Glutamatergic neuron (in vitro differentiated cells): ENCODE data around the gene CCL28. TPM values are rescaled to one million over a fixed set of nuclear protein-coding genes. Genes with fewer than 3 reads are reported as not detected.
"Not testable (repeated sequence)": the region's sequence is repeated elsewhere in the genome, so short reads cannot be mapped to it uniquely, and the experiment has no call there.

Source experiments
- DNase-seq: peaks from one replicate; pipeline ENCODE4 v3.0.0; 2022
- H3K27ac Mint-ChIP-seq: one replicate; pipeline ENCODE4 v1.8.0; 2020; ENCODE audit warnings: mild to moderate bottlenecking, mixed read lengths, inconsistent platforms; ENCODE audit not compliant: unreplicated experiment
- H3K27me3 Mint-ChIP-seq: one replicate; pipeline ENCODE4 v1.8.0; 2020; ENCODE audit warnings: mild to moderate bottlenecking, moderate library complexity, mixed read lengths, inconsistent platforms; ENCODE audit not compliant: unreplicated experiment
- H3K36me3 Mint-ChIP-seq: one replicate; pipeline ENCODE4 v1.8.0; 2020; ENCODE audit warnings: mild to moderate bottlenecking, mixed read lengths, inconsistent platforms; ENCODE audit not compliant: unreplicated experiment
- H3K4me1 Mint-ChIP-seq: one replicate; pipeline ENCODE4 v1.8.0; 2020; ENCODE audit warnings: mild to moderate bottlenecking, low read depth, mixed read lengths, inconsistent platforms; ENCODE audit not compliant: unreplicated experiment
- H3K4me3 Mint-ChIP-seq: one replicate; pipeline ENCODE4 v1.8.0; 2020; ENCODE audit warnings: mild to moderate bottlenecking, mixed read lengths, inconsistent platforms; ENCODE audit not compliant: unreplicated experiment
- H3K9me3 Mint-ChIP-seq: one replicate; pipeline ENCODE4 v1.8.0; 2020; ENCODE audit warnings: mild to moderate bottlenecking, moderate library complexity, mixed read lengths, inconsistent platforms; ENCODE audit not compliant: unreplicated experiment
- CTCF ChIP-seq: fragments of 200-600 bp; sonication (generic); IDR thresholded peaks from one replicate; pipeline ENCODE4 v1.5.0; 2021; ENCODE audit not compliant: partially characterized antibody, unreplicated experiment
- total RNA-seq: library from RNA; stranded (reverse); fragmentation: NEBNext Ultra II Directional; extraction: Animal tissue kit (Norgen Biotek cat#: 25700); gene quantifications from one replicate; pipeline ENCODE4 v1.2.1, GENCODE V29; 2021; ENCODE audit not compliant: unreplicated experiment

The CCL28 gene
- total RNA-seq, 1 donor from 2014 or later: 1.1 TPM

DNA sequence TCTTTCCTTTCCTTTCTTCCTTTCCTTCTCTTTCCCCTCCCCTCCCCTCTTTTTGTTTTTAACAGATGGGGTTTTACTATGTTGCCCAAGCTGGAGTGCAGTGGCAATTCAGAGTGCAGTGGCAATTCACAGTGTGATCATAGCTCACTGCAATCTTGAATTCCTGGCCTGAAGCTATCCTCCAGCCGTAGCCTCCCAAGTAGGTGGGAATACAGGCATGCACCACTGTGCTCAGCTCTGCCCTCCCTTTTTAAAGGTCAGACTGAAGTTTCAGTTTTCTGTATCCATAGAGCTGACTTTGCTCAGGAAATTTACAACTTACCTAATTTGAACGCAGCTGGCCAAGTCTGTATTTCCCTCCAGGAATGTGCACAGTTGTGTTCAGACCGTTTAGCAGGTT lies 696 bp downstream of the CCL28 start:
- no peaks in the 10 kb centered on the region for H3K36me3 Mint-ChIP-seq
- H3K4me3 Mint-ChIP-seq: no peak overlapping the region
- no peaks in the 10 kb centered on the region for H3K9me3 Mint-ChIP-seq
- no peaks in the 10 kb centered on the region for H3K27me3 Mint-ChIP-seq
- H3K4me1 Mint-ChIP-seq: no peaks in the 10 kb centered on the region
- no peak overlapping the region for H3K27ac Mint-ChIP-seq
- no peak for DNase-seq
- no peak for TF ChIP-seq CTCF

DNA sequence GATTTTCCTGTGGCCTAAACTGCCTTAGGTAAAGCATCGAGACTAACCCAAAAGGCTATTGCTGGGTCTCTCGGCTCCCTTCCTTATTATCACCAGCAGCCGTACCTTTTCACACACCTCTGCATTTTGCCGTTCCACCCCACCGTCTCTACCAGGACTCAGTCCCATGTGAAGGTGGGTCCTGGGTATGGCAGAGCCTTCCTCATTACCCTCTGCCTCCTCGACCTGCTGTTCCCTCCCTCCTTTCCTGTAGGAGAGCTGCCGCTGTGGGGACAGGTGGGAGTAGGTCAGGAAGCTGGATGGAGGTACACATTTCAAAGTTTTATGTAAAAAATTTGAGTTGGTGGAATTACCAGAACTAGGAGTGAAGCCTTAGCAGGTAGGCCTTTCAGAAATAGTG lies 1.8 kb downstream of the CCL28 start:
- no peaks in the 10 kb centered on the region for H3K27me3 Mint-ChIP-seq
- H3K4me1 Mint-ChIP-seq: no peaks in the 10 kb centered on the region
- no peak for DNase-seq
- no peak for TF ChIP-seq CTCF
- H3K4me3 Mint-ChIP-seq: no peak overlapping the region
- no peaks in the 10 kb centered on the region for H3K9me3 Mint-ChIP-seq
- no peak overlapping the region for H3K27ac Mint-ChIP-seq
- H3K36me3 Mint-ChIP-seq: no peaks in the 10 kb centered on the region

DNA sequence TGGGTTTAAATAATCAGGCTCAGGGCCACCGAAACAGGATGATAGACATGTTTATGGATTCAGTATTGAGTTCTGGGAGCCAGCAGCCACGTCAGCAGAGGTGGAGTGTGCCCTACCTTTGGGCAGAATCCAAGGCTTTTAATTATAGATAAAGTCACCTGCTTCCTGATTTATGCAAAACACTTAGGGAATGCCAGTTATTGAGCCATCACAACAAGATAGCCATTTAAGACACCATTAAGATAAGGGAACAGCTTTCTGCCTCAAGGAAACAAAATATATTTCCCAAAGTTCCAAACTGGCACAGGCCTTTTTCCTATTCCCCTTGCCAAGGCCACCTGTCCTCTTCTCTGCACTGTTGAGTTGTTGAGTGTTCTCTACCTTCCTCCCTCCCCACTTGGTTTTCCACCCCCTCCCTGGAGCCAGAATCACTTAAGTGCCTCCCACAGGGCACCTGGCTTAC lies 2.4 kb downstream of the CCL28 start:
- Mint-ChIP-seq H3K27ac (no peak overlapping the region), H3K4me1 (no peaks in the 10 kb centered on the region), H3K9me3 (no peaks in the 10 kb centered on the region), H3K4me3 (no peak overlapping the region), H3K27me3 (no peaks in the 10 kb centered on the region), H3K36me3 (no peaks in the 10 kb centered on the region)
- no peak for TF ChIP-seq CTCF
- DNase-seq: no peak

GRCh38 chr5:43402524-43403066 lies 9.6 kb downstream of the CCL28 start:
- not testable (repeated sequence) for H3K27ac Mint-ChIP-seq, DNase-seq, H3K36me3 Mint-ChIP-seq, H3K9me3 Mint-ChIP-seq, H3K4me3 Mint-ChIP-seq, H3K27me3 Mint-ChIP-seq, H3K4me1 Mint-ChIP-seq

GRCh38 chr5:43401827-43402226 lies 10.4 kb downstream of the CCL28 start:
- H3K27ac Mint-ChIP-seq: no peak overlapping the region
- peaks cover 2% of the 10 kb centered on the region for H3K9me3 Mint-ChIP-seq
- H3K27me3 Mint-ChIP-seq: peaks cover 2% of the 10 kb centered on the region
- H3K4me3 Mint-ChIP-seq: no peak overlapping the region
- TF ChIP-seq CTCF: no peak
- H3K4me1 Mint-ChIP-seq: peaks cover under 1% of the 10 kb centered on the region
- H3K36me3 Mint-ChIP-seq: no peaks in the 10 kb centered on the region
- no peak for DNase-seq

DNA sequence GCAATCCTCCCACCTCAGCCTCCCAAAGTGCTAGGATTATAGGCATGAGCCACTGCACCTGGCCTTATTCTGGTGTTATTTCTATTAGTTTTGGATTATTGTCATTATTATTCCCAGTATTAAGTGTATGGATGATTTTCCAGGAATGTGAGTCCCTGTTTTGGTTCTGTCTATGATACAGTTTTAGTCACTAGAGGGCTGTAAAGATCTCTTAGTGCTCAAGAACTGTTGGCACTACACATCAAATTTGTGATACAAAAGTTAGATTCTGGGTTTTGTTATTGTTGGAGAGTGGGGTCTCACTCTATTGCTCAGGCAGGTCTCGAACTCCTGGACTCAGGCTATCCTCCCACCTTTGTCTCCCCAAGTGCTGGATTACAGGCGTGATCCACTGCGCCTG lies 12.1 kb downstream of the CCL28 start:
- Mint-ChIP-seq H3K4me1 (peaks cover 4% of the 10 kb centered on the region), H3K27me3 (peaks cover 3% of the 10 kb centered on the region), H3K36me3 (no peaks in the 10 kb centered on the region), H3K4me3 (no peak overlapping the region), H3K9me3 (peaks cover 5% of the 10 kb centered on the region), H3K27ac (no peak overlapping the region)
- no peak for DNase-seq
- TF ChIP-seq CTCF: no peak
